SK-MEL-5 (cell line): ENCODE measurements around the gene COL5A1. TPM values are rescaled to one million over a fixed set of nuclear protein-coding genes. Genes with fewer than 3 reads are reported as not detected.

Experiments
- DNase-seq: peaks from one replicate; pipeline ENCODE4 v3.0.0-alpha.2; 2016; ENCODE audit warnings: low read depth, low spot score
- in situ Hi-C: cut with HindIII; loops from 2 replicates; pipeline ENCODE4 v1.10.0; 2016; ENCODE audit warnings: low sequenced_read_pairs, high pct_unique_total_duplicates, low pct_unique_long_range_greater_than_20kb
- total RNA-seq: library from RNA; depleted of rRNA; stranded (reverse); fragments of >200 nt; shearing (Covaris generic); gene quantifications from 2 replicates; pipeline ENCODE4 v1.2.3, GENCODE V29; 2014

The COL5A1 gene
- total RNA-seq, 1 experiment from 2014 or later, result not detected

DNA sequence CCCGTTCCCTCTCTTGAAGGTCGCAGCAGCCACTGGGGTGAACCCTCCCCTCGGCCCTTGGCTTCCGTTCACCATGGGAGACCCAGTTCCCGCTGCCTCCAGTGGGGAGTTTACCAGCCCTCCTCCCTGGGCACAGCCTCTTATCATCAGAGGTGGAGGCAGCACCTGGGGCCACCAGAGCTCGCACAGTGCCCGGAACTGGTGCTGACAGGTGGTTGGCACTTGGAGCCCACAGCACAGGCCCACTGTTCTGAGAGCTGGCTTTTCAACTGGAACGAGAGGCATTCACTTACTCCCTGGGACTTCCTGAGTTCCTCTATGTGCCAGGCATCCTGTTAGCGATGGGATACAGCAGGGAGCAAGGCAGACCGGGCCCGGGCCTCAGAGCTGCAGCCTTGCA lies 132.2 kb downstream of the COL5A1 start:
- no peak for DNase-seq
- in situ Hi-C loops, result no loop called here

DNA sequence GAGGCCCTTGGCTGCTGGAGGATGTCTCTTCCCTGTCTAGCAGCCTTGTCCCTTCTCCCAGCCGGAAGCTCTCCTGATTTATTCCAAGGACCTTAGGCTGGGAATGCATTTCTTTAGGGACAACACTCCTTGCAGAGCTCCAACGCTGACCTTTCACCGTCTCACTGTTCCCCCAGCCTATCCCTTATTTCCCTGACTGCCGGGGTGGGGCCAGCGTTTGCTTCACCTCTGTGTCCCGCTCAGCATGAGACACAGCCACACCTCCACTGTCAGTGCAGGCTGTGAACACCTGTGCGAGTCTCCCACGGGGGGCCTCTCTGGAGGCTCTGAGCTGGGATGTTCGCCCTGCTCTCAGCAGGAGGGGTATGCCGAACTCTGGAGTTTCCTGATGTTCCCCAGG lies 132.8 kb downstream of the COL5A1 start:
- in situ Hi-C loops, result no loop called here
- no peak for DNase-seq

DNA sequence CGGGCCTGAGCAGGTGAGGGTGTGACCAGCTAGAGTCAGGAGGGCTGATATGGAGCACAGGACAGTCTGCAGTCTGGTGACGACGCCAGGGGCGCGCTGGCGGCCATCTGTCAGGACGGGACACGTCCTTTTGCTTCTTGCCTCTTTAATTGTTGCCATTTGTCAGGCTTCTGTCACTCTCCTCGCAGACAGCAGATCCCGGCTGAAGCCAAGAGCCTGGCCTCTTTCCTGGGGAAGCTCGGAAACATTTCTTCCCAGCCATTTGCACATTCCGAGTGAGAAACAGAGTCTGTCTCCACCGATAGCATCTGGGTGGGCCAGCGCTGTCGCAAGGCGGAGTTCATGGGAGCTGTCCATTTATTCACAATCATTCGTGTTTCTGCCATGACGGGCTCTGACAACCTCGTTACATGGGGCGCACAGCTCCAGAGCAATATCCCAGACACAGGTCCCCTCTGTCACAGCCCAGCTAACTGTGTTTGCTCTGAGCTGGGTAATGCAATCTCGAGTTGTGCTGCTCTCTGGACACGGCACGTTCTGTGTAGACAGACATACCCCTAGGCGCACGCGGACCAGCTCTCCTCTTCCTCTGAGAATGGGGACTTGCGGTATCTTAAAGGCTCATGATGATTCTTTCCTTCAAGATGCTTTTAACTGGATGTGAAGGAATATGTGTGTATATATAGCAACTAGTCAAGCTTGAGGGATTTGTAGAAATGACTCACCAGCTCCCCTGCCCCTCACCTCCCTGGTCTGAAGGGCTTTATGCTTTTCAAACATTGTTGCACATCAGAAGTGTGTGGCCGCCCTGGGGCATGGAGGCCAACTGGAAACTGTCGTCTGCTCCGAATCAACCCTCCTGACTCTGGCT lies 133.7 kb downstream of the COL5A1 start:
- in situ Hi-C loops, result no loop called here
- DNase-seq, result no peak

DNA sequence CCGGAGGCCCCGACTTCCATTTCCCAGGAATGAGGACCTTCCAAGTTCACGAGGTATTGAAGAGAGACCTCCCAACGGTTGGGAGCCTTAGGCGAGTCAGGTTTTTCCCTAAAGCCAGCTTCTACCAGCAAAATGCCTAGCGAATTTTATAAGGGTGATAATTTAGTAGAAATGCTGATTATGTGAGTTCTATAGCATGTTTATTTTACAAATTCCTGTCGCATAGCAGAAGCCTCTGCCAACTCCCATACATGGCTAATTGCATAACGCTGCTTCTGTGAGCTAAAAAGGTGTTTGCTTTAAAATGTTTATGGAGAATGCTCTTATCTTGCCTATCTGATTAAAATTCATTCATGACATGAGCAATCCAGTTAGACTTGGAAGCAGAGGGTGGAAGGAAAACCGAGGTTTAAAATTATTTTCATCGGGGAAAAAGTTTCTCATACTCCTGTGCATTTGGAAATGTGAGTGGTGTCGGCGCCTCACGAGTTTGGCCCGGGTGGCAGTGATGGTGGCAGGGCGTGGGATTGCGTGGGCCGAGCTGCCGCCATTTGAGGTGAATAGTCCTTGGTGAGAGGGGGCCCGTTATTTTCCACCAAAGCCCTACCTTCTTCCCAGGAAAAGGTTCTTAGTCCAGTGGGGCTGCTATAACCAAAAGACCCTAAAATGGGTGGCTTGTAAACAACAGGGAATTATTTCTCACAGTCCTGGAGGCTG lies 134.6 kb downstream of the COL5A1 start:
- DNase-seq, result no peak

DNA sequence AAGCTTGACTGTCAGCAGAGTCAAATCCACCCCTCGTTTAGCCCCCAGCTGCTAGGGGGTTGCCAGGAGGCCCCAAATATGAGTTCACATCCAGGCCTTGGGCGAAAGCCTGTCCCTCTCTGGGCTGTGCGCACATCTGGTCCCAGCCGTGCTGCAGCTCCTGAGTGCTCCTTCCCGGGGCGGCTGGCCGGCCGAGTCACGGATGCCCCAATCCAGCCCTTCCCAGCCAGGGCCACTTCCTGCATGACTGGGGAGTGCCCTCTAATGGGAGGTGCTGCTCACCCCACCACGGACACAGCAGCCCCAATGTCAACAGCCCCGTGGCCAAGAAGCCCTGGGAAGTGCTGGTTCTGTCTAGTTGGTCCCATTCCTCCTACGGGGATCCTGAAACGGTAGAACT lies 135.6 kb downstream of the COL5A1 start:
- no peak for DNase-seq
- in situ Hi-C loops, result no loop called here

More for the DNA sequence above, 134.6 kb downstream of the COL5A1 start:
- in situ Hi-C loops, result no loop called here

DNA sequence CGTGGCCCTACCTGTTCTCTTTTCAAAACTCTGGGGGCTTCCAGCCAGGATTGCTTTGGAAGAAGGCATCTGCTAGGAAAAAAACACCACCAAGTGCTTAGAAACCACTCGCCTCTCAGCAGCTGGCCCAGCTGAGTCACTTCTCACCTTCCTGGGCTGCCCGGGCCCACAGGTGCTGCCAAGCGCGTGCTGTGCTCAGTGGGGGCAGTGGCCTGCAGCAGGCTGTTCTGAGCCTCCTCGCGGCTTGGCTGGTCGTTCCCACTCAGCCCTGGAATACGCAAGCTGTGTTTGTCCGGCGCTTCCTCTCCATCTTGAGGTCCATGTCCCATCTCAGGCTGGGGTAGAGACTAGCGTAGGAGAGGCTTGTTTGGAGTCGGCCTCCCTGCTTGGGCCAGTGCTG lies 136.6 kb downstream of the COL5A1 start:
- in situ Hi-C loops, result no loop called here
- DNase-seq, result no peak

DNA sequence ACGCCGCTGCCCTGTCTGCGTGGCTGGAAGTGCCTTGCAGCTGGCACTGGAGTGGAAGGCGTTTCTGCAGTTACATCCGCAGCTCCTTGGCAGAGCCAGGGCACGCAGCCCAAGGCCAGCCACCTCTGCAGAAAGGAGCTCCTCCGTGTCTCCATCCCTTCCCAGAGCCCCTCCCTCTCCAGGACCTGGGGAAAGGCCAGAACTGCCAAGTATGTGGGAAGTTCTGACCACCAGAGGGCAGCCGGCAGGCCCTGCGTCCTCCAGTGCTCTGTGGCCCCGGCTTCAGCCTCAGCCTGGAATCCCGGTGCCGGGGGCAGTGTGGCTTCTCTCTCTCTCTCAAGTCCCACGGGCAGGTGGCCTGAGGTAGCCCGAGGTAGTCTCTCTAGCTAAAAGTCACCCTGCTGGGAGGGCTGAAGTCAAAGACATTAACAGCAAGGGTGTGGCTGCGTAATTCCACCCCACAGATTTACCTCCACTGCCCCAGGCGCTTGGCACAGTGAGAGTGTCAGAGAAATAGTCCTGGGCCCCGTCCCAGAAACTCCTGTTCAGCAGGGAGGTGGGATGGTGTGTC lies 137.3 kb downstream of the COL5A1 start:
- peak; percentile 73 for DNase-seq
- in situ Hi-C loops, result no loop called here

DNA sequence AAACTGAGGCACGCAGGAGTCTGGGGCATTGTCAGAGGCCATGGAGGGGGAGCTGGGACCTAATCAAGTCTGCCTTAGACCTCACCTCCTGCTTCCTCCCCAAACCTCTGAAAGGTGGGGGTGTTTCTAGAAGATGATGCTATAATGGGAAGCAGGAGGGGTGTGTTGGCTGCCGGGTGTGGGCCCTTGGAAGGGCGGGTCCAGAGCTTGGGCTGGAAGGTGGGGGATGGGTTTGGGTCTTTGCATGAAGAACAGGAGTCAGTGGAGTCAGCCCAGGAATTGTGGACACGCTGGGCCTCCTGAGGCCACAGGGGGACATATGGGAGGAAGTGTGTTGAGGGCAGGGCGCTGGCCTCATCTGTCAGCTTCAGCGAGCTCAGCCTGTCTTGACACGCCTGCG lies 138.0 kb downstream of the COL5A1 start:
- in situ Hi-C loops, result no loop called here
- DNase-seq, result no peak

DNA sequence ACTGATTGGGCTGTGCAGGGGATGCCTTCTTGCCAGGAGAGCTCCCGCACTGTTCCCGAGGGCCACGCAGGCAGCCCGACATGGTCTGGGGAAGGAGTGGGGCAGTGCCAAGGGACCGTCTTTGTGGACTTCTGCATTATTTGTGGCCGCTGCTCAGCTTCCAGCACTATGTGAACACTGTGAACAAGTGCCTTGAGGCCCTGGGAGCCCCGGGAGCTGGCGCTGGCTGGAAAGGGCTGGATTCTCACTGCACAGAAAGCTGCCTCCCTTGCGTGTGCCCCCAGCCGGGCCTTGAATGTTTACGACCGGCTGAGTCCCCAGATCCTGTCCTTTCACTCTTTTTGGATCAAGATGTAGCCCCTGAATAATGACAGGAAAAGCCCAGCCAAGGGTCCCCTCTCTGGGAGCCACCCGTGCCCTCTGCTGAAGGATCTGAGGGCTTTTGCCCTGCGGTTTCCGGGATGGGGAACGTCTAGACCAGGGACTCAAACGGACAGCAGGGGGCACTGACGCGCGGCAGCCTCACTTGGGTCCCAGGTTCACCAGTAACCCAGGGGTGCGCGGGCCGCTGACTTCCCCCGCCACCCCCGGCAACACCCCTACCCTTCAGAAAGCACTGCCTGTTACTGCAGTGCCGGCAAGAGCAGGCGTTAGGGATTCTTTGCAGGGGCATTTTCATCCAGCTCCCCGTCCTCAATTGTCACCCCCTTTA lies 140.1 kb downstream of the COL5A1 start:
- peak; percentile 34 for DNase-seq
- in situ Hi-C loops, result no loop called here

DNA sequence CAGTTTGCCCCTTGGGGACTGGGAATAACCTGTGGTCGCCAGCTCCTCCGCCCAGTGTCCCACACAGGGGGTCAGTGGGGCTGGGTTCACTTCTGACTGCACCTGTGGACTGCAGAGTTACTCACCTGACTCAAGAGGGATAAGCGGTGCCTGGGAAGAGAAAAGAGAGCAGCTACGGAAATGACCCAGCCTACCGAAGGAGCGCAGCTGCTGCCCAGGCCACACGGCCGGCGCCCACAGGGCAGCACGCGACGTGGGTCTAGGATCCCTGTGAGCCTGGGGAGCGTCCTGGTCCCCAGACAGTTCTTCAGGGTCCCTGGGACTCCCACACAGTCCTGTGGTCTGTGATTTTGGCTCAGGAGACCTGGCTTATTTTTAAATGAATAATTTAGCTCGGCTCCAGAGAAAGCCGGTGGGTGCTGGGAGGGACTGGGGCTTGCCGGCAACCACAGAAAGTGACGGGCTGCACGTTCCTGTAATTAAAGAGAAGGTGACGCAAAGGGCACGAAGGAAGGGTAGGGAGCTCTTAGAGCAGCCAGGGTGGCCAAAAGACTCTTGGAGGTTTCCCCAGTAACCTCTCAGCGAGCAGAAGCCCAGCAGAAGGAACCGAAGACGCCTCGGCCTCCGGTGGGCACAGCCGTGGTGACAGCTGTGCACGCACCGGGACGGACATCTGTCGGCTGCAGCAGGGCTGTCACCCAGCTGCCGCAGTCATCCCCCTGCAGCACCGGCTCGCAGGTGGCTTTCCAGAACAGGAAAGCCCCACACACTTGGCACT lies 141.5 kb downstream of the COL5A1 start:
- DNase-seq, result no peak
- in situ Hi-C loops, result no loop called here

DNA sequence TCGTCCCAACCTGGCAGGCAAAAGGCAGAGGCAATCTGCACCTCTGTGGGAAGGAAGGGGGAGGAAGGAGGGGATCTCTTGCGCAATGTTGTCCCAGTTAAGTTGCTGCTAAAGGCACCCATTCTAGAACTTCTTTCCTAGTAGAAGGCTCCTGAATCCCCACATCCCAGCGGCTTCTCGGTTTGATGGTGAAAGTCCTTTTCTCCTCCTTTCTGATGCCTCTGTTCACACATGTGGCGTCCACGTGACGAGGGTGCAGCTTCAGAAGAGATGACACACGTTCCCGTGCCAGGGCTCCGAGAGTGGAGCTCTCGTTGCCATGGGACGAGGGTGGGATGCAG lies 142.1 kb downstream of the COL5A1 start:
- peak; percentile 6 for DNase-seq
- in situ Hi-C loops, result no loop called here

DNA sequence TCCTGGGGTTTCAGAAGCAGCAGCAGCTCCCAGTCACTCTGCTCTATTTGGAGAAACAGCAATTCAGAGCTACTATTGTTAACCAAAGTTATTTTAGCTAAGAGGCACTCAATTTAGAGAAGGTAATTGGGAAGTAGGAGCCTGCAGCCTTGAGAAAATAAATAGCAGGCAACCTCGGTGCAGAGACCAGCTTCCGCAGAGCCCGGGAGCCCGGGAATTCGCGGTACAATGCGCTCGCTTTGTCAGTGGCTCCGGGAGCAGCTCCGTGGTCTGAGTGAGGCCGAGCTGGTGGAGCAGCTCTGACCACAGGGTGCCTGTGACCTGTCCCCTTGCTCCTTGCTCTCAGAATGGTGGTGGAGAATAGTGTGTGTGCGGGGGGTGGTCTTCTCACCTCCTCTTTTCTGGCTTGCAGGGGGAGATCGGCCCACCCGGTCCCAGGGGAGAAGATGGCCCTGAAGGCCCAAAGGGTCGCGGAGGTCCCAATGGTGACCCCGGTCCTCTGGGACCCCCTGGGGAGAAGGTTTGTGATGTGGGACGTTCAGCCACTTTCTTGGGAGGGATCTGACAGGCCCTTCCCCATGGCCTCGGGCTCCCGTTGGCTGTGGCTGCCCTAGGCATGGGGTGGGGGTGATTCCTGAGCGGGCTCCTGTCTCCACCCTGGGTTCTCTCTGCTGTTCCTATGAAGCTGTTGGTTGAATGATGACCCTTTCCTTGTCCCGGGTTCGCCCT lies 143.1 kb downstream of the COL5A1 start:
- no peak for DNase-seq
- in situ Hi-C loops, result no loop called here

DNA sequence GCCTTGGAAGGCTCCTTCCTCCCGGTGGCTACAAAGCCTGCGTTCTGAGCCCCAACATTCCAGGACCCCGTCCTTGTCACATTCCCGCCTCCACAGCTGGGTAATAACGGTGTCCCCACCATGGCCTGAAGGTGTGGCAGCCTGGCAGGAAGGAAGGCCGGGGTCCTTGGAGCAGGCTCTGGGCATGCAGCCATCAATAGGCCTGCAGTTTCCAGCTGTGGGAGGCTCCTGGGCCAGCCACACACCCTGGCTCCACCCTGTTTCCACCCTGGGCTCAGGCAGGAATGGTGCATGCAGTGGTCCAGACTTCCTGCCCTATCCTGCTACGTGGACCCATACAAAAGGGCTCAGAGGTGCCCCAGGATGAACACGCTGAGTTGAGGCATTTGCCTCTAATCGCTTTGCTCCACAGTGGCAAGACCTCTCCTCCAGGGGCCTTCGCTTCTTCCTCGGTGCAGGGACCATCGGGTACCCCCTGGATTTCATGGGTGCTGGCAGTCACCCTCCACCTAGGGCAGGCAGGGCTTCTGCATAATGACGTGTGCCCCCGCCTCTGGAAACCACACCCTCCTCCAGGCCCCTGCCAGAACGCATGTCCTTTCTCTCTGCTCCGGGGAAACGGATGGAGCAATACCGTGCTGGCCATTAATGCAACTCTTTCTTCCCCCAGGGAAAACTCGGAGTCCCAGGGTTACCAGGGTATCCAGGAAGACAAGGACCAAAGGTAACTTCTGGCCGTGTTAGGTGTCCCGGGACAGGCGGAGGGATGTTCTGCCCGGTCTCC lies 143.9 kb downstream of the COL5A1 start:
- in situ Hi-C loops, result no loop called here
- DNase-seq, result no peak

DNA sequence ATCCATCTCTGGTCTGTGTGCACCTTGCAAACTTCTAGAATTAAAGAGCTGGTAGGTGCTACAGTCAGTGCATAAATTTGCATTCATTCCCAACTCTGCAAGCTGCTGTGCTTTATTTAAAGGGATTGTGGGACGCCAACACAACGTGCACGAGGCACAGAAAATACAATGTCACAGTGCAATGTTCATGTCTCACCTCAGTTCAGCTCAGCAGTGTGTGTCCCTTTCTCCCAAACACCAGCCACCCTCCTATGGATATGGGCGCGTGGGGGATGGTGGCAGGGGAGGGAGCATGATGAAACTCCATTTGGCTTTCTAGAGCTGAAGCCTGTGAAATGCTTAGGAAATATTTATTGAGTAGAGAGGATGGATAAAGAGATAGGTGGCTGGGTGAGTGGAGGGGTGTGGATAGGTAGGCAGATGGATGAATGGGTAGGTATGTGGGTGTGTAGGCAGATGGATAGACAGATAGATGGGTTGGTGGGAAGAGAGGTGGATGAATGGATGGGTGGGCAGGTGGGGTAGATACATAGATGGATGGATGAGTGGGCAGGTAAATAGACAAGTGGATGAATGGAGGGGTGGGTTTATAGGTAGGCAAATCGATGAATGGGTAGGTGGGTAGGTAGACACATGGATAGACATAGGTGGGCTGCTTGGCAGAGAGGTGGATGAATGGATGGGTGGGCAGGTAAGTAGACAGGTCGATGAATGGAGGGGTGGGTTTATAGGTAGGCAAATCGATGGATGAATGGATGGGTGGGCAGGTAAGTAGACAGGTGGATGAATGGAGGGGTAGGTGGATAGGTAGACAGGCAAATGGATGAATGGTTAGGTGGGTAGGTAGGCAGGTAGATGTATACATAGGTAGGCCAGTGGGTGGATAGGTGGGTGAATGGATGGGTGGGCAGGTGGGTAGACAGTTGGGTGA lies 146.3 kb downstream of the COL5A1 start:
- no peak for DNase-seq
- in situ Hi-C loops, result no loop called here

DNA sequence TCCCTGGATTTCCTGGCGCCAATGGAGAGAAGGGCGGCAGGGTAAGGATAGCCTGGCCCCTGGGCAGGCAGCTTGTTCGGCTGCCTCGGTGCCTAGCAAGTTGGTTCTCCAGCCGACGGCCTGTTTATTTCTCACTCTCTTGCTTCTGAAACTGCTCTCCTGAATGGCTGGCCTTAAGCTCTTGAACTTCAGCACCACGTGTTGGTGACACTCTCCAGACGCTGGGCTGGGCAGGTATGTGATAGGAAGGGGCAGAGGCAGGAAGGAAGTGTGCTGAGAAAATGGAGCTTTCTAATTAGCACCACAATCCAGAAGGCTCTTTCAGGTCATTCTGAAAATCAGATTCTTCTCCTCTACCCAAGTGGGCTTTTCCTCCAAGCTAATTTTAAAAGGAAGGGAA lies 147.6 kb downstream of the COL5A1 start:
- in situ Hi-C loops, result no loop called here
- DNase-seq, result no peak
